K562 (cell line): ENCODE results near the gene BRCC3. TPM values are rescaled to one million over a fixed set of nuclear protein-coding genes. Genes with fewer than 3 reads are reported as not detected.

Experiments used
- HMG20B ChIP-seq: fragments of 250-450 bp; sonication (Bioruptor Pico); IDR thresholded peaks from 2 replicates; pipeline ENCODE4 v1.5.0; 2021; ENCODE audit warnings: mild to moderate bottlenecking
- KDM1A ChIP-seq, 2 experiments: fragments of 450-650 bp; IDR thresholded peaks; 2 replicates each; pipeline ENCODE4 v1.6.1; 2016; ENCODE audit warnings: mild to moderate bottlenecking in 2 of 2
- MIER1 ChIP-seq: fragments of 450-650 bp; IDR thresholded peaks from 2 replicates; pipeline ENCODE4 v1.6.1; 2016; ENCODE audit warnings: antibody characterized with exemption, mild to moderate bottlenecking, low read depth
- NFIX ChIP-seq: fragments of 250-450 bp; sonication (Bioruptor Pico); IDR thresholded peaks from 2 replicates; pipeline ENCODE4 v1.4.0; 2020; ENCODE audit warnings: low read depth, mild to moderate bottlenecking, moderate library complexity
- NR1H2 ChIP-seq: sonication (generic); formaldehyde crosslinking; IDR thresholded peaks from 2 replicates; pipeline ENCODE4 v1.4.0; 2020; ENCODE audit warnings: mild to moderate bottlenecking, missing genetic modification reagents
- RAD21 ChIP-seq, 2 experiments: fragments of 250-450 bp in 1 of 2; fragments of 450-650 bp in 1 of 2; sonication (Bioruptor Pico) in 1 of 2; formaldehyde crosslinking in 1 of 2; IDR thresholded peaks in 1 of 2; conservative IDR thresholded peaks in 1 of 2; 2 replicates each; pipeline versions ENCODE4 v1.4.0 to v1.8.0; 2020 to 2022; ENCODE audit warnings: mild to moderate bottlenecking in 2 of 2, moderate library complexity in 1 of 2
- RNF2 ChIP-seq: sonication (generic); IDR thresholded peaks from 2 replicates; pipeline ENCODE4 v1.6.1; 2016
- SMC3 ChIP-seq: conservative IDR thresholded peaks from 2 replicates; pipeline ENCODE4 v1.6.1; 2011; ENCODE audit warnings: low read depth, low read length, improper control_type of control experiment; ENCODE audit not compliant: insufficient read depth
- THAP12 ChIP-seq: fragments of 250-450 bp; sonication (Bioruptor Pico); IDR thresholded peaks from 2 replicates; pipeline ENCODE4 v1.9.0; 2021; ENCODE audit warnings: mild to moderate bottlenecking, inconsistent platforms
- ZNF232 ChIP-seq: sonication (generic); formaldehyde crosslinking; IDR thresholded peaks from 2 replicates; pipeline ENCODE4 v1.8.0; 2022; ENCODE audit warnings: mild to moderate bottlenecking, missing genetic modification reagents
- ZNF41 ChIP-seq: fragments of 250-450 bp; sonication (Bioruptor Pico); conservative IDR thresholded peaks from 2 replicates; pipeline ENCODE4 v1.4.0; 2020; ENCODE audit warnings: mild to moderate bottlenecking
- ZNF592 ChIP-seq: fragments of 450-650 bp; IDR thresholded peaks from 2 replicates; pipeline ENCODE4 v1.6.1; 2017; ENCODE audit warnings: antibody characterized with exemption, mild to moderate bottlenecking
- polyA plus RNA-seq, 8 experiments: library from polyadenylated mRNA; depleted of rRNA in 4 of 8; stranded (reverse) in 5 of 8; unstranded in 3 of 8; fragments of >200 nt; fragmentation: Nextera tagmentation in 2 of 8; fragmentation: Illumina TruSeq in 1 of 8; extraction: Ambion mirVana in 2 of 8; extraction: Trizol in 1 of 8; gene quantifications; 2 replicates each; pipeline versions ENCODE4 v1.2.1 to v1.2.3, GENCODE V29; 2011 to 2014; ENCODE audit warnings: inconsistent platforms in 1 of 8, missing spikeins in 1 of 8
- total RNA-seq, 7 experiments: library from RNA; depleted of rRNA in 6 of 7; stranded (reverse); fragments of >200 nt in 6 of 7; fragmentation: Illumina TruSeq in 2 of 7; extraction: Trizol in 2 of 7; gene quantifications; 2 replicates each; pipeline versions ENCODE4 v1.2.1 to v1.2.3, GENCODE V29; 2011 to 2021; ENCODE audit warnings: low replicate concordance in 1 of 7
- TF ChIP-seq, protein P1 (sequence below): fragments of 450-650 bp; formaldehyde crosslinking; IDR thresholded peaks from 2 replicates; pipeline ENCODE4 v1.4.0; 2020; ENCODE audit warnings: mild to moderate bottlenecking, moderate library complexity
- TF ChIP-seq, protein P2 (sequence below): IDR thresholded peaks from 2 replicates; pipeline ENCODE4 v1.6.1; 2011; ENCODE audit warnings: borderline replicate concordance, low read depth, mild to moderate bottlenecking, moderate library complexity, low read length; ENCODE audit not compliant: insufficient read depth, poor library complexity, severe bottlenecking
- TF ChIP-seq, protein P3 (sequence below): fragments of 450-650 bp; IDR thresholded peaks from 2 replicates; pipeline ENCODE4 v1.6.1; 2016; ENCODE audit warnings: antibody characterized with exemption

Gene BRCC3
- total and polyA plus RNA-seq, 9 of the 15 experiments (the other 6 are each of a cell fraction or from before 2014, with no cell fraction given): 9.6 to 44.8 (median 26.7) TPM

GRCh38 chrX:155048977-155049619 lies 22.2 kb upstream of the BRCC3 start (continued):
- TF ChIP-seq, protein P1, sequence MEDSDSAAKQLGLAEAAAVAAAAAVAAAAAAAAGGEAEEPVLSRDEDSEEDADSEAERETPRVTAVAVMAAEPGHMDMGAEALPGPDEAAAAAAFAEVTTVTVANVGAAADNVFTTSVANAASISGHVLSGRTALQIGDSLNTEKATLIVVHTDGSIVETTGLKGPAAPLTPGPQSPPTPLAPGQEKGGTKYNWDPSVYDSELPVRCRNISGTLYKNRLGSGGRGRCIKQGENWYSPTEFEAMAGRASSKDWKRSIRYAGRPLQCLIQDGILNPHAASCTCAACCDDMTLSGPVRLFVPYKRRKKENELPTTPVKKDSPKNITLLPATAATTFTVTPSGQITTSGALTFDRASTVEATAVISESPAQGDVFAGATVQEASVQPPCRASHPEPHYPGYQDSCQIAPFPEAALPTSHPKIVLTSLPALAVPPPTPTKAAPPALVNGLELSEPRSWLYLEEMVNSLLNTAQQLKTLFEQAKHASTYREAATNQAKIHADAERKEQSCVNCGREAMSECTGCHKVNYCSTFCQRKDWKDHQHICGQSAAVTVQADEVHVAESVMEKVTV: 0 out of 2 replicates have a peak, but pooled peaks have one; percentile 10
- no peak for TF ChIP-seq THAP12 (CRISPR knock-in tag)
- TF ChIP-seq RAD21 (CRISPR knock-in tag; conservative IDR thresholded peaks at IDR 0.05 in 1 of 2, IDR thresholded peaks at IDR 0.05 in 1 of 2): peak; percentile 21 to 50; a peak in 3 of 4 replicates
- TF ChIP-seq NFIX (CRISPR knock-in tag): no peak
- TF ChIP-seq NR1H2 (CRISPR knock-in tag): no peak
- TF ChIP-seq ZNF592: 0 out of 2 replicates have a peak, but pooled peaks have one; percentile 4
- TF ChIP-seq MIER1: no peak
- TF ChIP-seq, protein P2, sequence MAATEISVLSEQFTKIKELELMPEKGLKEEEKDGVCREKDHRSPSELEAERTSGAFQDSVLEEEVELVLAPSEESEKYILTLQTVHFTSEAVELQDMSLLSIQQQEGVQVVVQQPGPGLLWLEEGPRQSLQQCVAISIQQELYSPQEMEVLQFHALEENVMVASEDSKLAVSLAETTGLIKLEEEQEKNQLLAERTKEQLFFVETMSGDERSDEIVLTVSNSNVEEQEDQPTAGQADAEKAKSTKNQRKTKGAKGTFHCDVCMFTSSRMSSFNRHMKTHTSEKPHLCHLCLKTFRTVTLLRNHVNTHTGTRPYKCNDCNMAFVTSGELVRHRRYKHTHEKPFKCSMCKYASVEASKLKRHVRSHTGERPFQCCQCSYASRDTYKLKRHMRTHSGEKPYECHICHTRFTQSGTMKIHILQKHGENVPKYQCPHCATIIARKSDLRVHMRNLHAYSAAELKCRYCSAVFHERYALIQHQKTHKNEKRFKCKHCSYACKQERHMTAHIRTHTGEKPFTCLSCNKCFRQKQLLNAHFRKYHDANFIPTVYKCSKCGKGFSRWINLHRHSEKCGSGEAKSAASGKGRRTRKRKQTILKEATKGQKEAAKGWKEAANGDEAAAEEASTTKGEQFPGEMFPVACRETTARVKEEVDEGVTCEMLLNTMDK: peak; percentile 12
- TF ChIP-seq ZNF41: no peak
- 0 out of 2 replicates have a peak, but pooled peaks have one; percentile 18 for TF ChIP-seq SMC3
- no peak for TF ChIP-seq HMG20B (CRISPR knock-in tag)
- TF ChIP-seq RNF2: no peak
- TF ChIP-seq ZNF232 (CRISPR knock-in tag): no peak
- TF ChIP-seq, protein P3, sequence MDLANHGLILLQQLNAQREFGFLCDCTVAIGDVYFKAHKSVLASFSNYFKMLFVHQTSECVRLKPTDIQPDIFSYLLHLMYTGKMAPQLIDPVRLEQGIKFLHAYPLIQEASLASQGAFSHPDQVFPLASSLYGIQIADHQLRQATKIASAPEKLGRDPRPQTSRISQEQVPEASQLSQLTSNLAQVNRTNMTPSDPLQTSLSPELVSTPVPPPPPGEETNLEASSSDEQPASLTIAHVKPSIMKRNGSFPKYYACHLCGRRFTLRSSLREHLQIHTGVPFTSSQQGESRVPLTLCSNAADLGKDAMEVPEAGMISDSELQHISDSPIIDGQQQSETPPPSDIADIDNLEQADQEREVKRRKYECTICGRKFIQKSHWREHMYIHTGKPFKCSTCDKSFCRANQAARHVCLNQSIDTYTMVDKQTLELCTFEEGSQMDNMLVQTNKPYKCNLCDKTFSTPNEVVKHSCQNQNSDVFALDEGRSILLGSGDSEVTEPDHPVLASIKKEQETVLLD: no peak
- TF ChIP-seq KDM1A (IDR thresholded peaks at IDR 0.05): no peak
